GM18499 (cell line): ENCODE data around the gene PLEKHA8.

Experiments used
- ATAC-seq: cut with Tn5 transposase; IDR thresholded peaks from one replicate; pipeline ENCODE4 v1.9.1; 2021; ENCODE audit warnings: moderate number of reproducible peaks; ENCODE audit not compliant: insufficient read depth, unreplicated experiment

Gene PLEKHA8

DNA sequence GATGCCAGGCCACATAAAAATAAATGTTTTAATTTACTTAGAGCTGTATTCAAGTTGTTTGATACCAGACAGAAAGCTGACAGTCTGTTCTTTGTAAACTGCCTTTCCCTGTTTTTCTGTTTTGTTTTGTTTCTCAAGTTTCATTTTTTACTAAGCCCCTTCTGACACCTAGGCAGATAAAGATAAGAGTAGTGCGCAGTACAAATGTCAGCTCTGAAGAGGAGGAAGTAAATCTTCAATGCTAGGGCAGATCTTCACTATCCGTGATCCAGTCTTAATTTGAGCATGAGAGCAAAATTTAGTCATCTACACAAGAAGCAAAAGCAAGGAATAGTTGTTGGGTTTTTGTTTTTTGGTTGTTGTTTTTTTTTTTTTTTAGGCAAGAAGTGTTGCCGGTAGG lies 133.9 kb downstream of the PLEKHA8 start:
- ATAC-seq: no peak

GRCh38 chr7:30162622-30163124 lies 134.5 kb downstream of the PLEKHA8 start:
- ATAC-seq: no peak

DNA sequence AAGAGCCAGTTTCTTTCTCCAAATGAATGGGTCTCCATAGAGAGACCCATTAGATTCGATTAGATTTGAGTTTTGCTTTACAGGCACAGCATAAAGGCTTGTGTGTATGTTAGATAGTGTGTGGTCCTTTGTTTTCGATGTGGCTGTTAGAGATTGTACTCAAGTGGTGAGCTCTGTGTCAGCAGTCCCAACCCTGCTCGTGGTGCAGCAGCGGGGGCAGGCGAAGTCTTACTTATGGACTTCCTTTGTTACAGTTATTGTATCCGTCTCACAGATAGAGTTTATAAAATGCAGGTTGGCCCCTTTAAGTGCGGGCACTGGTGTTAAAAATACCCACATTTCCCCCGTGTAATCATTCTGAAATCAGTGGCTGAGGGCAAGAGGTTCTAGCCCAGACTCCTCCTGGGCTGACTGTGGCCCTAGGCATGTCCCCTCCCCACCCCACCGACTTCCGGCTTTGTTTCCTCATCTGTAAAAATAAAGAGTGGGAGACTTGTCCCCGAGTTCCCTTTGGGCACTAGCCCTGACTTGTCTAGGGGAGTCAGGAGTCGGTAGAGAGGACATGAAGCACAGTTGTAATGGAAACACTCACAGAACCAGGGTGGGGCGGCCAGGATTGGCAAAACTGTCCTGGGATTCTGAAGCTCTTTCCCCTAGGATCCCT lies 135.2 kb downstream of the PLEKHA8 start:
- ATAC-seq: no peak

DNA sequence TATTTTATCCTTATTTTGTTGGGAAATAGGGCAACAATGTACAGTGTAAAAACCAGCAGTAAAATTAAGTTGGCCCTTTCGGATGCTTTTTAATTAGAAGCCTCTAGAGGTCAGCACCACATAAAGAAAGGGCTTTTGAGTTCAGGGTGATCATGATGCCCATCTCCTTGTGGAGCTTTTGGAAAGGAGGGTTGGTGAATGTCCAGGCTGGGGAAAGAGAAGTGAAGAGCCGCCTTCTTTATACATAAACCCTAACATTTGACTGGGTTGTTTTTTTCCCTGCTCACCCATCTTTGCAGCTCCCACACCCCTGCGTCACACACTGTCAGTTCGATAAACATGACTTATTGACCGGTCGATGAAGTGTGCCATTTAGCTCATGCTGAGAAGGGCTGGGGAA lies 136.4 kb downstream of the PLEKHA8 start:
- ATAC-seq: no peak

- ATAC-seq: no peak
Measured at GRCh38 chr7:30165590-30165989, 137.4 kb downstream of the PLEKHA8 start.

GRCh38 chr7:30166155-30166840 lies 138.1 kb downstream of the PLEKHA8 start:
- ATAC-seq: no peak

GRCh38 chr7:30166841-30167235 lies 138.6 kb downstream of the PLEKHA8 start:
- ATAC-seq: no peak

DNA sequence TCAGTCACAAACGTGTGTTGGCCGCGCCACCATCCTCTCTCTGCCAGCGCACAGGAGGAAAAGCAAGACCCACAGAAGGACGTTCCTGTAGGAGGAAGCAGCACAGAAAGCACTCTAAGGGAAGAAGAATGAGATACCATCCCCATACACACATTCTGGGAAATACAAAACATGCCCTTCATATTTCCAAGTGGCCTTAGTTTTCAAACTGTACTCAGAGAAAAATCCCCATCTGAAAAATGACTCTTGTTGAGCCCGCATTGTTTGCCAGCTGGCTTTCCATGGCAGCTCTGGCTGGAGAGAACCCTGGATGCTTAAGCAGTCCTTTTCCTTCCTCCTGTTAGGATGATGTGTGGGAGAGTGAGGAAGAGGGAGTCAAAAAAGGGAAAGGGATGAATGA lies 139.7 kb downstream of the PLEKHA8 start:
- no peak for ATAC-seq

- no peak for ATAC-seq
Measured at GRCh38 chr7:30168835-30169573, 140.8 kb downstream of the PLEKHA8 start.

- ATAC-seq: no peak
Measured at GRCh38 chr7:30169579-30169978, 141.4 kb downstream of the PLEKHA8 start.

DNA sequence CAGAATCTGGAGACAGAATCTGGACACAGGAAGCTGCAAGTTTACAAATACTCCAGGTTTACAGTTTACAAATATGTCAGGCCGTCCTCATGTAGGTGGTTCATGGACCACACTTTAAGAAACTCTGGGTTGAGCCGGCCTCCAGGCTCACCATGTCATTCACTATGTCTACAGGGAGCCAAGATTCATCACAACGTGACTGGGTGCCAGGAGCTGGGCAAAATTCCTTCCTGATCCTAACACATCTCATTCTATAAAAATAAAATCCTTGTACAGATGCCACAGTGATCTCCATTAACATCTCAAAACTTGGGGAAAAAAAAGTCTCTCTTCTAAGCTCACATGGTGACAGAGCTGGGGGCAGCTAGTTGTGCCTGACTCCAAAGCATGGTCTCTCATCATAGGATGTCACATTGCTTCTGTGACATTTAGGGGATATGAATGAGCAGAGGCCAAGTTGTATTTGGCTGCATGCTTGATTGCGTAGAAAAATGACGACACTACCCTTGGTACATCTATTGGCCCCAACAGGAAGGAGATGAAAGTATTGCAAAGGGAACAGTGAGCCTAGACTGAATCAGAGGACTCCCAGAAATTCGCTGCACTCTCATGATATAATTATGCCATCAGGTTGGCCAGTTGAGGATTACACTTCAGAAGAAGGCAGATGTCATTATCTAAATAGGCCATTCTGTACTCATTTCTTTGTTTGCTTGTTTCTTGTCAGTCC lies 142.4 kb downstream of the PLEKHA8 start:
- ATAC-seq: no peak

DNA sequence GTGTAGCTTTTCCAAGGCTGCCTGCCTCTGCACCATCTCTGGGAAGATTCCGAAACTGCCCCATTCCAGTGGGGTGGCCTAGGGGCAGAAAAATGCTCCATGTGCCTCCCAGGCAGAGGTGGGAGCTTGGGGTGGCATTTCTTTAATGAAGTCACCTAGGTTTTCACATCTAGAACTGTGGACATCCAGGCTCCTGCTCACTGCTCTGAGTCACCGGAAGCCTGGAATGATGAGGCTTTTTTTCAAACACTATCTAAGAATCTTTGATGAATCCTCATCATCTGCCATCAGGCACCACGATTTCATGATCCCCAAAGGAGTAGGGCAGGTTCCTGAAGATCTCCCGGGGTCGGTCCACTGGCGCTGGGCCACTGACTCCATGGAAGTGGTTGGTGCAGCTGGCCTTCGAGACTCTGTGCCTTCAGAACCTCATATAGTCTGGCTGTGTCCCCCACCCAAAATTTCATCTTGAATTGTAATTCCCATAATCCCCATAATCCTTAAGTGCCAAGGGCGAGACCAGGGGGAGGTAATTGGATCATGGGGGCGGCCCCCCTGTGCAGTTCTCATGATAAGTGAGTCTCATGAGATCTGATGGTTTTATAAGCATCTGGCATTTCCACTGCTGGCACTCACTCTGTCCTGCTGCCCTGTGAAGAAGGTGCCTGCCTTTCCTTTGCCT lies 143.7 kb downstream of the PLEKHA8 start:
- no peak for ATAC-seq

DNA sequence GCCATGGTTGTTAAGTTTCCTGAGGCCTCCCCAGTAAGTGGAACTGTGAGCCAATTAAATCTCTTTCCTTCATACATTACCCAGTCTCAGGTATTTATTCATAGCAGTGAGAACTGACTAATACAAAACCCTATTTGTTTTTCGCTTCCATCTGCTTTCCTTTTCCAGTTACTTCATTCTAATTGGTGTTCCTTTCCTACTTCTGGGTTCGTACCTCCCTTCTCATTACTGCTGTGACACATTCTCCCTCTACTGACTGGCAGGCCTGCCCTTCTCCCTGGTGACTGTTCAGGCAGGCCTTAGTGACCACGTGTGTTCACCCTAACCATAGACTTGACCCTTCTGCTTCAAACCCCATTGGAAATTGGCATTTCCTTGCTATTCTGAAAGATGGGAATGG lies 144.2 kb downstream of the PLEKHA8 start:
- no peak for ATAC-seq

DNA sequence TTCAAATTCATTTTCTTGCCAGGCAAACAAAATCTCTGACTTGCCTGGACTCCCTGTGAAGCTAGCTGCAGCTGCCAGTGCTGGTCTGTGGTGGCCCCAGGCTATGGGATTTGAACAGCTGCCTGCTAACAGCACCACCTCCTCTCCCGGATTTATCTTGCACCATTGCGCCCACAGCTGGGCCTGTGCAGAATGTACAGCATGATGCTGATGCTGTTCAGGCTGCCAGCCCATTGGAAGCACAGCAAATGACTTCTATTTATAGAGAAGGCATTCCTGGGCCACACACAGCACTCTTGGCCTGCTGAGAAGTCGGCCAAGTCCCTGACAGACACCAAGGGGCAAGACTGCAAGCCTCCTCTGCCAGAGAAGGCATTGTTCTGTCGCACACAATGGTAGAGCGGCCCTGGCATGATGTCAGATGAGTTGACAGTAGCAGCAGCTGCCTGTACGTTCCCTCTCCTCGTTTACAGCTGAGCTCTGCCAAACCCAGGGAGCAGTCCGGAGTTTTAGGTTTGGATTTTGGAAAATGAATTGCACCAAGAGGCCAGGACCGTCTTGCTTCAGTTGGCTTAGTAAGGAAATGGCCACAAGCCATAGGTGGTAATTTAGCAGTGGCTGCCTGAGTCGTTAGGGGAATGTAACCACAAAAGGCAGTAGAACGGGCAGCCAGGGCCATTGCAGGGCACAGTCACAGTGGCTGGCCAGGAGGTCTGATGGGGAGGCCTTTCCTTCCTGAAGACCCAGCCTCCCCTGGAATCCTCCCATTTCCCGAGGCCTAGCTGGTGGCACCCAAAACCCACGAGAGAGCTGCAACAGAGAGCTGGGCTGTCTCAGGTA lies 145.1 kb downstream of the PLEKHA8 start:
- ATAC-seq: no peak

- ATAC-seq: no peak
Measured at GRCh38 chr7:30175180-30175579, 147.0 kb downstream of the PLEKHA8 start.

GRCh38 chr7:30175636-30176147 lies 147.5 kb downstream of the PLEKHA8 start:
- ATAC-seq: no peak

- ATAC-seq: no peak
Measured at GRCh38 chr7:30176463-30177109, 148.4 kb downstream of the PLEKHA8 start.

- no peak for ATAC-seq
Measured at GRCh38 chr7:30177186-30177585, 149.0 kb downstream of the PLEKHA8 start.
